PC-9 (cell line): ENCODE results near the gene PRKCH. TPM values are rescaled to one million over a fixed set of nuclear protein-coding genes. Genes with fewer than 3 reads are reported as not detected.

Source experiments
- BruUV-seq: library from RNA; stranded (reverse); fragments of 400-500 nt; replicated peaks from 2 replicates; lab custom pipeline; 2021; lab: Mats Ljungman, UMichigan
- CTCF ChIA-PET: fragments of 300-600 bp; sonication (Branson Sonifier 250); formaldehyde crosslinking; loops from one replicate; lab custom pipeline; 2022; ENCODE audit warnings: antibody characterized with exemption; lab: Charles Lee
- POLR2A ChIA-PET: fragments of 300-600 bp; sonication (Branson Sonifier 250); formaldehyde crosslinking; loops from one replicate; lab custom pipeline; 2022; ENCODE audit warnings: antibody characterized with exemption; ENCODE audit not compliant: unreplicated experiment; lab: Charles Lee
- DNase-seq, 2 experiments: peaks; one replicate each; pipeline versions ENCODE4 v3.0.0 to v3.0.0-alpha.2; 2015 to 2022; ENCODE audit warnings: mixed read lengths in 1 of 2
- H2AFZ ChIP-seq: fragments of 200-600 bp; sonication (generic); 2 replicates; pipeline ENCODE4 v1.8.1; 2017; ENCODE audit warnings: antibody characterized with exemption
- H3F3A ChIP-seq: fragments of 200-600 bp; sonication (generic); 2 replicates; pipeline ENCODE4 v1.8.1; 2017; ENCODE audit warnings: antibody characterized with exemption, mild to moderate bottlenecking, low read depth; ENCODE audit not compliant: insufficient read depth
- H3K27ac ChIP-seq: fragments of 200-600 bp; sonication (generic); 2 replicates; pipeline ENCODE4 v1.6.1; 2016; ENCODE audit warnings: mixed run types
- H3K27me3 ChIP-seq: fragments of 200-600 bp; sonication (generic); 2 replicates; pipeline ENCODE4 v1.6.1; 2016; ENCODE audit warnings: low read depth, mixed run types; ENCODE audit not compliant: insufficient read depth
- H3K36me3 ChIP-seq: fragments of 200-600 bp; sonication (generic); 2 replicates; pipeline ENCODE4 v1.6.1; 2016; ENCODE audit warnings: low read depth, mixed run types
- H3K4me1 ChIP-seq: fragments of 200-600 bp; sonication (generic); replicated peaks from 2 replicates; pipeline ENCODE4 v1.6.1; 2016; ENCODE audit warnings: mixed run types; ENCODE audit not compliant: insufficient read depth
- H3K4me2 ChIP-seq: fragments of 200-600 bp; sonication (generic); 2 replicates; pipeline ENCODE4 v1.6.1; 2017; ENCODE audit warnings: mixed run types
- H3K4me3 ChIP-seq: fragments of 200-600 bp; sonication (generic); 2 replicates; pipeline ENCODE4 v1.6.1; 2016; ENCODE audit warnings: mixed run types
- H3K79me2 ChIP-seq: fragments of 200-600 bp; sonication (generic); 2 replicates; pipeline ENCODE4 v1.6.1; 2017; ENCODE audit warnings: low read depth, mixed run types
- H3K9me2 ChIP-seq: fragments of 200-600 bp; sonication (generic); 2 replicates; pipeline ENCODE4 v1.8.1; 2017; ENCODE audit warnings: mild to moderate bottlenecking; ENCODE audit not compliant: insufficient read depth
- H3K9me3 ChIP-seq: fragments of 200-600 bp; sonication (generic); 2 replicates; pipeline ENCODE4 v1.8.1; 2016; ENCODE audit warnings: low read depth; ENCODE audit not compliant: insufficient read depth
- H4K20me1 ChIP-seq: fragments of 200-600 bp; sonication (generic); 2 replicates; pipeline ENCODE4 v1.8.1; 2017; ENCODE audit not compliant: insufficient read depth
- EZH2 ChIP-seq: fragments of 200-600 bp; sonication (generic); IDR thresholded peaks from 2 replicates; pipeline ENCODE4 v1.8.0; 2017; ENCODE audit warnings: antibody characterized with exemption, low read depth
- intact Hi-C: fragments of 100-400 bp; cut with micrococcal nuclease; formaldehyde crosslinking; loops from one replicate; pipeline ENCODE4 v1.10.0; 2022; ENCODE audit not compliant: unreplicated experiment
- total RNA-seq: library from RNA; stranded (reverse); gene quantifications from 2 replicates; pipeline ENCODE4 v1.2.3, GENCODE V29; 2021
- TF ChIP-seq, protein P1 (sequence below): fragments of 200-600 bp; sonication (generic); conservative IDR thresholded peaks from 2 replicates; pipeline ENCODE4 v1.6.1; 2017; ENCODE audit warnings: mixed run types, antibody characterized with exemption, mild to moderate bottlenecking, moderate library complexity

The PRKCH gene
- total RNA-seq, 1 experiment from 2014 or later, result 32.4 TPM

- Histone ChIP-seq H3K4me2 (no peak overlapping the region), H3K9me2 (no peaks in the 10 kb centered on the region), H3K79me2 (peaks cover 83% of the 10 kb centered on the region), H3K4me3 (no peak overlapping the region), H3K27ac (no peak overlapping the region), H2AFZ (no peak overlapping the region), H3K36me3 (peaks cover 11% of the 10 kb centered on the region; the same call in 1 of the 2 replicates), H4K20me1 (no peaks in the 10 kb centered on the region), H3K27me3 (no peaks in the 10 kb centered on the region), H3F3A (peaks cover 3% of the 10 kb centered on the region; the same call in 1 of the 2 replicates), H3K9me3 (peaks cover 27% of the 10 kb centered on the region), H3K4me1 (peaks cover 16% of the 10 kb centered on the region)
- no peak for TF ChIP-seq EZH2
- TF ChIP-seq, protein P1, sequence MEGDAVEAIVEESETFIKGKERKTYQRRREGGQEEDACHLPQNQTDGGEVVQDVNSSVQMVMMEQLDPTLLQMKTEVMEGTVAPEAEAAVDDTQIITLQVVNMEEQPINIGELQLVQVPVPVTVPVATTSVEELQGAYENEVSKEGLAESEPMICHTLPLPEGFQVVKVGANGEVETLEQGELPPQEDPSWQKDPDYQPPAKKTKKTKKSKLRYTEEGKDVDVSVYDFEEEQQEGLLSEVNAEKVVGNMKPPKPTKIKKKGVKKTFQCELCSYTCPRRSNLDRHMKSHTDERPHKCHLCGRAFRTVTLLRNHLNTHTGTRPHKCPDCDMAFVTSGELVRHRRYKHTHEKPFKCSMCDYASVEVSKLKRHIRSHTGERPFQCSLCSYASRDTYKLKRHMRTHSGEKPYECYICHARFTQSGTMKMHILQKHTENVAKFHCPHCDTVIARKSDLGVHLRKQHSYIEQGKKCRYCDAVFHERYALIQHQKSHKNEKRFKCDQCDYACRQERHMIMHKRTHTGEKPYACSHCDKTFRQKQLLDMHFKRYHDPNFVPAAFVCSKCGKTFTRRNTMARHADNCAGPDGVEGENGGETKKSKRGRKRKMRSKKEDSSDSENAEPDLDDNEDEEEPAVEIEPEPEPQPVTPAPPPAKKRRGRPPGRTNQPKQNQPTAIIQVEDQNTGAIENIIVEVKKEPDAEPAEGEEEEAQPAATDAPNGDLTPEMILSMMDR, result no peak
- CTCF ChIA-PET, result no interaction called here
- DNase-seq, result no peak
- POLR2A ChIA-PET, result no interaction called here
- intact Hi-C loops, result no loop called here
- no TSS peak for BruUV-seq
Observed at GRCh38 chr14:61374284-61374683, 52.9 kb downstream of the PRKCH start.

GRCh38 chr14:61375218-61375617, 53.8 kb downstream of the PRKCH start:
- no TSS peak for BruUV-seq
- H3K4me3 ChIP-seq, result no peak overlapping the region
- peaks cover 11% of the 10 kb centered on the region; the same call in 1 of the 2 replicates for H3K36me3 ChIP-seq
- ChIA-PET CTCF (no interaction called here), POLR2A (no interaction called here)
- peaks cover 27% of the 10 kb centered on the region for H3K9me3 ChIP-seq
- no peaks in the 10 kb centered on the region for H3F3A ChIP-seq
- TF ChIP-seq, protein P1, result no peak
- no peak for TF ChIP-seq EZH2
- DNase-seq, result no peak
- peaks cover 82% of the 10 kb centered on the region for H3K79me2 ChIP-seq
- no peaks in the 10 kb centered on the region for H3K9me2 ChIP-seq
- no peak overlapping the region for H3K27ac ChIP-seq
- intact Hi-C loops, result no loop called here
- peaks cover 8% of the 10 kb centered on the region for H3K4me1 ChIP-seq
- H3K4me2 ChIP-seq, result no peak overlapping the region
- H2AFZ ChIP-seq, result no peak overlapping the region
- no peaks in the 10 kb centered on the region for H3K27me3 ChIP-seq
- no peaks in the 10 kb centered on the region for H4K20me1 ChIP-seq

- Histone ChIP-seq H3K27me3 (no peaks in the 10 kb centered on the region), H3K79me2 (peaks cover 76% of the 10 kb centered on the region), H3K36me3 (peaks cover 11% of the 10 kb centered on the region; the same call in 1 of the 2 replicates), H3K4me3 (no peak overlapping the region), H4K20me1 (no peaks in the 10 kb centered on the region), H3K9me2 (no peaks in the 10 kb centered on the region), H3K9me3 (peaks cover 27% of the 10 kb centered on the region), H3K27ac (no peak overlapping the region), H3K4me1 (peaks cover 12% of the 10 kb centered on the region), H3F3A (peaks cover 6% of the 10 kb centered on the region; the same call in 1 of the 2 replicates), H2AFZ (no peak overlapping the region), H3K4me2 (no peak overlapping the region)
- POLR2A ChIA-PET, result no interaction called here
- TF ChIP-seq, protein P1, result no peak
- no peak for TF ChIP-seq EZH2
- BruUV-seq, result no TSS peak
- DNase-seq, result no peak
- intact Hi-C loops, result no loop called here
- CTCF ChIA-PET, result no interaction called here
Observed at GRCh38 chr14:61376314-61376713, 54.9 kb downstream of the PRKCH start.
